ENCODE results near the gene COL16A1. TPM values are rescaled to one million over a fixed set of nuclear protein-coding genes. Genes with fewer than 3 reads are reported as not detected.

COL16A1 gene
- polyA plus RNA-seq, 3 donors: 0.13 TPM; not detected in 2

DNA sequence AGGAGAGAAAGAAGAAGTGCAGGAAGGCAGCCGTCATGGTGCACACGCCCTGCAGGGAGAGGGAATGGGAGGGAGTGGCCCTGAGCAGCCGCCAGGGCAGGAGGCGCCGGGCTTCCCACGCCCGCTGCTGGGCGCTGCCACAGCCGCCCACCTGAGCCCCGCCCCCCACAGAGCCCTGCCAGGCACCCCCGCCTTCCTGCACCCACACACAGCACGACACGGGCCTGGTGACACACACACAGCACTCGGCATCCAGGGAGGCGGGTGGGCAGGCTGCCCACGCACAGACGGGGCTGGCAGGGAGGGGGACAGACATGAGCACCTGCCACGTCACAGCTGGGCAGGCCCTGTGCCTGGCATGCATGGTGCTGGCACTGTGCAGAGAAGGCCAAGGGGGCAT is 32.9 kb upstream of the COL16A1 start:
- intact Hi-C loops (cut with micrococcal nuclease): no loop called here
- Histone ChIP-seq H3K36me3 (replicated peaks in 1 of 2; ENCODE audit: control insufficient read depth in 1 of 2, insufficient read depth in 2 of 2, low read length in 2 of 2) (no peaks in the 10 kb centered on the region), H3K4me1 (ENCODE audit: control insufficient read depth in 1 of 2, insufficient read depth in 2 of 2, low read length in 2 of 2) (no peaks in the 10 kb centered on the region), H3K9ac (ENCODE audit: insufficient read depth, low read length, poor library complexity, severe bottlenecking) (no peak overlapping the region), H3K79me2 (ENCODE audit: insufficient read depth, low read length) (no peaks in the 10 kb centered on the region), H3K27me3 (ENCODE audit: control insufficient read depth in 2 of 2, insufficient read depth in 2 of 2, low read length in 2 of 2) (no peaks in the 10 kb centered on the region), H3K9me3 (replicated peaks in 1 of 2; ENCODE audit: control insufficient read depth in 1 of 2, insufficient read depth in 1 of 2, low read length in 2 of 2) (no peaks in the 10 kb centered on the region), H3K27ac (ENCODE audit: low read depth in 1 of 2, low read length in 2 of 2) (no peak overlapping the region), H3K4me3 (replicated peaks in 1 of 3; ENCODE audit: low read depth in 2 of 3, low read length in 3 of 3) (no peak overlapping the region), H4K20me1 (ENCODE audit: insufficient read depth, low read length) (no peaks in the 10 kb centered on the region), H3K4me2 (replicated peaks; ENCODE audit: extremely low read depth, low read length, poor library complexity, severe bottlenecking) (no peak overlapping the region), H2AFZ (ENCODE audit: insufficient read depth, low read depth, low read length, poor library complexity, severe bottlenecking) (no peak overlapping the region)
- H3K4me1 Mint-ChIP-seq: peaks cover 2% of the 10 kb centered on the region
- TF ChIP-seq, protein P1, sequence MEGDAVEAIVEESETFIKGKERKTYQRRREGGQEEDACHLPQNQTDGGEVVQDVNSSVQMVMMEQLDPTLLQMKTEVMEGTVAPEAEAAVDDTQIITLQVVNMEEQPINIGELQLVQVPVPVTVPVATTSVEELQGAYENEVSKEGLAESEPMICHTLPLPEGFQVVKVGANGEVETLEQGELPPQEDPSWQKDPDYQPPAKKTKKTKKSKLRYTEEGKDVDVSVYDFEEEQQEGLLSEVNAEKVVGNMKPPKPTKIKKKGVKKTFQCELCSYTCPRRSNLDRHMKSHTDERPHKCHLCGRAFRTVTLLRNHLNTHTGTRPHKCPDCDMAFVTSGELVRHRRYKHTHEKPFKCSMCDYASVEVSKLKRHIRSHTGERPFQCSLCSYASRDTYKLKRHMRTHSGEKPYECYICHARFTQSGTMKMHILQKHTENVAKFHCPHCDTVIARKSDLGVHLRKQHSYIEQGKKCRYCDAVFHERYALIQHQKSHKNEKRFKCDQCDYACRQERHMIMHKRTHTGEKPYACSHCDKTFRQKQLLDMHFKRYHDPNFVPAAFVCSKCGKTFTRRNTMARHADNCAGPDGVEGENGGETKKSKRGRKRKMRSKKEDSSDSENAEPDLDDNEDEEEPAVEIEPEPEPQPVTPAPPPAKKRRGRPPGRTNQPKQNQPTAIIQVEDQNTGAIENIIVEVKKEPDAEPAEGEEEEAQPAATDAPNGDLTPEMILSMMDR (IDR thresholded peaks at IDR 0.05): no peak
- no peaks in the 10 kb centered on the region for H3K36me3 Mint-ChIP-seq
- no peaks in the 10 kb centered on the region for H3K9me3 Mint-ChIP-seq
- no peak overlapping the region for H3K27ac Mint-ChIP-seq
- peaks cover 5 to 12% (median 7%) of the 10 kb centered on the region in 3 donors for H3K27me3 Mint-ChIP-seq (ENCODE audit: low read depth in 3 of 3)
- DNase-seq: no peak
- WGBS (ENCODE audit: insufficient coverage): 81% methylated on average over 11 of the region's 18 CpGs
- H3K4me3 Mint-ChIP-seq: no peak overlapping the region

GRCh38 chr1:31735571-31735970 is 31.8 kb upstream of the COL16A1 start:
- DNase-seq: no peak
- no peak overlapping the region for H3K27ac Mint-ChIP-seq
- intact Hi-C loops (cut with micrococcal nuclease): no loop called here
- Histone ChIP-seq H3K27me3 (ENCODE audit: control insufficient read depth in 2 of 2, insufficient read depth in 2 of 2, low read length in 2 of 2) (no peaks in the 10 kb centered on the region), H4K20me1 (ENCODE audit: insufficient read depth, low read length) (no peaks in the 10 kb centered on the region), H3K9me3 (replicated peaks in 1 of 2; ENCODE audit: control insufficient read depth in 1 of 2, insufficient read depth in 1 of 2, low read length in 2 of 2) (no peaks in the 10 kb centered on the region), H3K79me2 (ENCODE audit: insufficient read depth, low read length) (no peaks in the 10 kb centered on the region), H3K4me2 (replicated peaks; ENCODE audit: extremely low read depth, low read length, poor library complexity, severe bottlenecking) (no peak overlapping the region), H3K9ac (ENCODE audit: insufficient read depth, low read length, poor library complexity, severe bottlenecking) (no peak overlapping the region), H3K27ac (ENCODE audit: low read depth in 1 of 2, low read length in 2 of 2) (no peak overlapping the region), H2AFZ (ENCODE audit: insufficient read depth, low read depth, low read length, poor library complexity, severe bottlenecking) (no peak overlapping the region), H3K4me3 (replicated peaks in 1 of 3; ENCODE audit: low read depth in 2 of 3, low read length in 3 of 3) (no peak overlapping the region), H3K36me3 (replicated peaks in 1 of 2; ENCODE audit: control insufficient read depth in 1 of 2, insufficient read depth in 2 of 2, low read length in 2 of 2) (no peaks in the 10 kb centered on the region), H3K4me1 (ENCODE audit: control insufficient read depth in 1 of 2, insufficient read depth in 2 of 2, low read length in 2 of 2) (no peaks in the 10 kb centered on the region)
- peaks cover 2% of the 10 kb centered on the region for H3K4me1 Mint-ChIP-seq
- no peaks in the 10 kb centered on the region for H3K36me3 Mint-ChIP-seq
- 92% methylated on average over 5 of the region's 10 CpGs for WGBS (ENCODE audit: insufficient coverage)
- no peak overlapping the region for H3K4me3 Mint-ChIP-seq
- no peaks in the 10 kb centered on the region for H3K9me3 Mint-ChIP-seq
- peaks cover 5 to 12% (median 6%) of the 10 kb centered on the region in 3 donors for H3K27me3 Mint-ChIP-seq (ENCODE audit: low read depth in 3 of 3)
- TF ChIP-seq, protein P1 (IDR thresholded peaks at IDR 0.05): no peak

Measured in CD14-positive monocyte (primary cell).